ENCODE measurements around the gene MAN1C1.

DNA sequence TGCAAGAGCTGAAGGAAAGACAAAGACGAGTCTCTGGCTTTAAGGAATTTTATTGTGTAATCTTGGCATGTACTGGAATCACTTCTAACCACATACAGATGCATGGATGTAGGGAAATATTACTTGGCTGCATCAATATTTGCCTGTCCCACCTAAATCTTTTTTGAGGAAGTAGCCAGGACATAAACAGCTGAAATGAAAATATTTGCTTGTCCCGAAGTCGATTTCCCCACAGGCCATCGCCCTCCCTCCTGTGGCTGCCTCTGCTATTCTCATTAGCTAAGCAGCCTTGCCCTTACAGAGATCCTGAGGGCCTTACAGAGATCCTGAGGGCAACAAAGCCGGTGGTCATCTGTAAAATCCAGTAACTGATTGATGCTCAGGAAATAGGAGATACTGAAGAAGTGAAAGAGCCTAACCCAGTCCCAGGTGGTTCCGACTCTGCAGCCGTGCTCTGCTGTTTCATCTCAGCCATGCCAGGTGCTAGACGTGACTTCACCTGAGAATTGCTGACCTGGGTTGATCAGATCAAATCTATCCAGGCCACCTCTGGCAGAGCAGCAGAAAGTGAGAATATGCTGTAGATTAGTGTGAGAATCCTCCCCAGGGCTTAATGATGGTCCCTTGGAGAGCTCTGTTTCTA lies 25.5 kb downstream of the MAN1C1 start:
- no peak for TF ChIP-seq ZNF274 (IDR thresholded peaks at IDR 0.05; ENCODE audit: low read depth, low read length)
- TF ChIP-seq YY1 (IDR thresholded peaks at IDR 0.05; ENCODE audit: insufficient read depth, insufficient read length), result no peak
- TF ChIP-seq SUZ12 (IDR thresholded peaks at IDR 0.05; ENCODE audit: extremely low read depth, insufficient read depth, insufficient read length), result no peak

All from NT2/D1 (cell line).